GM13976 (cell line): ENCODE results near the gene TMEM131.
"Not testable (repeated sequence)": the region's sequence is repeated elsewhere in the genome, so short reads cannot be mapped to it uniquely, and the experiment has no call there.

Source experiments
- DNase-seq: peaks from one replicate; pipeline ENCODE4 v3.0.0; 2012; ENCODE audit warnings: low spot score
- in situ Hi-C: fragments of 300-500 bp; cut with MboI; formaldehyde crosslinking; loops from one replicate; pipeline ENCODE4 v1.12.0; 2022; ENCODE audit warnings: low sequenced_read_pairs, mixed read lengths, inconsistent platforms; ENCODE audit not compliant: unreplicated experiment
- TF ChIP-seq, protein P1 (sequence below): IDR thresholded peaks from 2 replicates; pipeline ENCODE4 v1.5.1; 2012; ENCODE audit warnings: borderline replicate concordance, mild to moderate bottlenecking; ENCODE audit not compliant: insufficient read depth; ENCODE audit errors: extremely low read depth, missing control alignments, control extremely low read depth

The TMEM131 gene

DNA sequence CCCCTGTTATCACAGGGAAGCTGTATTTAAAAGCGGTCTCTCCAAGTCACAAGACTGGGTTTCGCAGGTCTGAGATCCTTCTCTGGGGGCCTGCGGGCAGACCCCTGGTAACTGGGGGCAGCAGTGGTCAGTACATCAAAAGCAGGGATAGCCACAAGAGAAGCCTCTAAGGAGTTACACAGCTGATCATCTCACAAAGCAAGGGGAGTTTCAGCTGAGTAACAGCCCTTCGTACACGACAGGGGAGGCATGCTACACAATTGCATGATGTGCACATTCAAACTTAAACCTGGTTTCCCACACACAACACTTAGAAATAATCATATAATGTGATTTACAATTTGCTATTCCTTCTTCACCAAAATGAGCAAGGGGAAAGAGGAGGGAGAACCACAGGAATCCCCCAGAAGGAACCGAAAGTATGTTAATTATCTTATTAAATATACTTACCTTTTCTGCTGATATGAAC is 87.5 kb downstream of the TMEM131 start:
- TF ChIP-seq, protein P1, sequence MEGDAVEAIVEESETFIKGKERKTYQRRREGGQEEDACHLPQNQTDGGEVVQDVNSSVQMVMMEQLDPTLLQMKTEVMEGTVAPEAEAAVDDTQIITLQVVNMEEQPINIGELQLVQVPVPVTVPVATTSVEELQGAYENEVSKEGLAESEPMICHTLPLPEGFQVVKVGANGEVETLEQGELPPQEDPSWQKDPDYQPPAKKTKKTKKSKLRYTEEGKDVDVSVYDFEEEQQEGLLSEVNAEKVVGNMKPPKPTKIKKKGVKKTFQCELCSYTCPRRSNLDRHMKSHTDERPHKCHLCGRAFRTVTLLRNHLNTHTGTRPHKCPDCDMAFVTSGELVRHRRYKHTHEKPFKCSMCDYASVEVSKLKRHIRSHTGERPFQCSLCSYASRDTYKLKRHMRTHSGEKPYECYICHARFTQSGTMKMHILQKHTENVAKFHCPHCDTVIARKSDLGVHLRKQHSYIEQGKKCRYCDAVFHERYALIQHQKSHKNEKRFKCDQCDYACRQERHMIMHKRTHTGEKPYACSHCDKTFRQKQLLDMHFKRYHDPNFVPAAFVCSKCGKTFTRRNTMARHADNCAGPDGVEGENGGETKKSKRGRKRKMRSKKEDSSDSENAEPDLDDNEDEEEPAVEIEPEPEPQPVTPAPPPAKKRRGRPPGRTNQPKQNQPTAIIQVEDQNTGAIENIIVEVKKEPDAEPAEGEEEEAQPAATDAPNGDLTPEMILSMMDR = no peak
- in situ Hi-C loops = no loop called here
- no peak for DNase-seq

DNA sequence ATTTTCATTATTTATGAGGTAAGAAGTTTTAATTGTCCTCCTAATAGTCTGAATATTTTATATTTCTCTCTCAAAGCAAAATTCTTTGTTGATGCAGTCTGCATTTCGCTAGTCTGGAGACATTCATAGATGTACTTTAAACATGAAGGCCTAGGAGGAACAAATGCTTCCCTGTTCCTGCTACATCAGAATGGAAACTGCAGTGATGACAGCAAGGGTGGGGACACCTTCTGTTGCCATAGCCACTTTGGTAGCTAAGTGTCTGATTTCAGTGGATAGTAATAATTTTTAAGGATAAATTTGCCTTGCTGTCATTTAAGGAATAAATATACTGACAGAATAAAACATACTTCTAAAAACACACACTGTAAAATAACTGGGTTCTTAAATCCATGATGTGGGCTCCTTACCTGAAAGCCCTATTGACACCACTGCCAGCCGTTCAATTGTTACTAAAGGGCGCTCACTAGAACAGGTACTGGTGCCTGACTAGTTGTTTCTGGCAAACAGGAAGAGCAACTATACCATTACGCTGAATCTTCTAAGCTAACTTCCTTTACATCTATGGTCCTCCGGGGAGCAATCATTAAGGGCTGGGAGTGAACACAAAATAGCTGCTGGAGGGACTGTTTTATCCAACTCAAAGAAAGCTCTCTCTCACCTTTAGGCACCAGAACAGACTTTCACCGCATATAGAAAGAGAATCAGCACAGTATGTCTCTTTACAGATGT is 88.2 kb downstream of the TMEM131 start:
- no peak for DNase-seq
- in situ Hi-C loops = no loop called here
- TF ChIP-seq, protein P1 = no peak

DNA sequence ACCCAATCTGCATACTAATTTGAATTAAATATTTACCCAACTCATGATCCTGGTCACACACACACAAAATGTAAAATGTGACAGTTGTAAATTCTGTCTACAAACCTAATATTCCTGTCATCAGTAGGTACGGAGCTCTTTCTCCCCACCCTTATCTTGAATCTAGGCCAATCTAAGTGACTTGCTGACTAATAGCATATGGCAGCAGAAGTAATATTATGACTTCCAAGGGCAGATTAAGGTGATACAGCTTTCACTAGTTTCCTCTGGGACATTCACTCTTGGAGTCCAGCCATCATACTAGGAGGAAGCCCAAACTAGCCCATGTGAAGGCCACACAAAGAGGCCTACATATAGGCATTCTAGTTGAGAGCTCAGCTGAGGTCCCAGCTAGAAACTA is 89.4 kb downstream of the TMEM131 start:
- DNase-seq = no peak
- in situ Hi-C loops = no loop called here
- TF ChIP-seq, protein P1 = no peak

DNA sequence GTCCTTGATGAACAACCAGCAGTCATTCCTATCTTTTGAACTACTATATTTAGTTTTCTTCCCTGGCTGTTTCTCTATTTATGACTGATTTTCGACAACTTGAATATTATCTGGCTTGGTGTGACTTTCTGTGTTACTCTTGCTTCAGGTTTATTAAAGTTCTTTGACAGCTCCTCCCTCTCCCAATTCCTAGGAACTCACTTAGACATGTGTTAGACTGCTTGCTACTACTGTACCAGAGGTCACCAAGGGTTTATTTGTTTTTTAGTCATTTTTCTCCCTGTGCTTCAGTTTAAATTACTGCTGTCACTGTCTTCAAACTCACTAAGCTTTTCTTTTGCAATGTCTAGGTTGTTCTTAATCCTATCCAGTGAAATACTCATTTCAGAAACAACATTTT is 90.5 kb downstream of the TMEM131 start:
- no peak for DNase-seq
- in situ Hi-C loops = no loop called here
- TF ChIP-seq, protein P1 = no peak

DNA sequence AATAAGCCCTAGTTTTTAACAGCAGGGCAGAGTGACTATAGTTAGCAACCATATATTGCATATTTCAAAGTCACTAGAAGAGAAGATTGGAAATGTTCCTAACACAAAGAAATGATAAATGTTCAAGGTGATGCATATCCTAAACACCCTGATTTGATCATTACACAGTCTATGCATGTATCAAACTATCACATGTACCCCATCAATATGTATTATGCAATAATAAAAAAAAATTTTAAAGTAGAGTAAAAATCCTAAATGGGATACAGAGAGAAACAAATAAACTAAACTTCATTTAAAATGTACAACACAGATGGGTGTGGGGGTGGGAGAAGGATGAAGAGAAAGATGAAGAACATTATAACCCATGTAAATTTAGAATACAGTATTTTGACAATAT is 93.9 kb downstream of the TMEM131 start:
- no peak for DNase-seq
- TF ChIP-seq, protein P1 = no peak
- in situ Hi-C loops = no loop called here

DNA sequence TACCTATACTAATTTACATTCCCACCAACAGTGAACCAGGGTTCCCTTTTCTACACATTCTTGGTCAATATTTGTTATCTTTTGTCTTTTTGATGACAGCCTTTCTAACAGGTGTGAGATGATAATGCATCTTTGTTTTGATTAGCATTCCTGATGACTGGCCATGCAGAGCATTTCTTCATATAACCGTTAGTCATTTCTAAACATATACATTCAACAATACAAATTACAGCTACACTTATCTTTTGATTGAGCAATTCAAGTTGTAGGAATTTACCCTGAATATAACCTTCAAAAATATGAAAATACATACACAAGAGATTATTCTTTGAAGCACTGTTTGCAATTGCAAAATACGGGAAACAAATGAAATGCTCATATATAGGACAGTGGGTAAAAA is 94.9 kb downstream of the TMEM131 start:
- in situ Hi-C loops = no loop called here
- TF ChIP-seq, protein P1 = no peak
- no peak for DNase-seq

DNA sequence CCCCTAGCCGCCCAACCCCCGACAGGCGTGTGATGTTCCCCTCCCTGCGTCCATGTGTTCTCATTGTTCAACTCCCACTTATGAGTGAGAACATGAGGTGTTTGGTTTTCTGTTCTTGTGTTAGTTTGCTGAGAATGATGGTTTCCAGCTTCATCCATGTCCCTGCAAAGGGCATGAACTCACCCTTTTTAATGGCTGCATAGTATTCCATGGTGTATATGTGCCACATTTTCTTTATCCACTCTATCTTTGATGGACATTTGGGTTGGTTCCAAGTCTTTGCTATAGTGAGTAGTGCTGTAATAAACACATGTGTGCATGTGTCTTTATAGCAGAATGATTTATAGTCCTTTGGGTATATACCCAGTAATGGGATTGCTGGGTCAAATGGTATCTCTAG is 102.7 kb downstream of the TMEM131 start:
- DNase-seq, in situ Hi-C loops: not testable (repeated sequence)
